Astrocyte of the cerebellum (primary cell): ENCODE results near the gene MAP2.
A peak's percentile ranks its signal among the peaks of the same experiment; 100 is the strongest.

Source experiments
- DNase-seq: peaks from one replicate; pipeline ENCODE4 v3.0.0-alpha.2; 2011; ENCODE audit warnings: low read depth
- H3K4me3 ChIP-seq: 2 replicates; pipeline ENCODE4 v1.5.1; 2011; ENCODE audit warnings: mild to moderate bottlenecking, low read depth, low read length, moderate library complexity
- in situ Hi-C: cut with HindIII; loops from 2 replicates; pipeline ENCODE4 v1.10.0; 2017; ENCODE audit warnings: low sequenced_read_pairs
- TF ChIP-seq, protein P1 (sequence below): IDR thresholded peaks from 2 replicates; pipeline ENCODE4 v1.5.1; 2012; ENCODE audit warnings: low read length, low read depth, moderate library complexity, mild to moderate bottlenecking; ENCODE audit errors: missing control alignments

MAP2 gene

GRCh38 chr2:209423562-209424198, at the start of gene MAP2:
Gene MAP2, plus strand, starts transcription at chr2:209424047. Its CDS starts 229,124 bp downstream, at chr2:209653171.
- H3K4me3 ChIP-seq = peak within 1 kb of the TSS; percentile 85
- TF ChIP-seq, protein P1, sequence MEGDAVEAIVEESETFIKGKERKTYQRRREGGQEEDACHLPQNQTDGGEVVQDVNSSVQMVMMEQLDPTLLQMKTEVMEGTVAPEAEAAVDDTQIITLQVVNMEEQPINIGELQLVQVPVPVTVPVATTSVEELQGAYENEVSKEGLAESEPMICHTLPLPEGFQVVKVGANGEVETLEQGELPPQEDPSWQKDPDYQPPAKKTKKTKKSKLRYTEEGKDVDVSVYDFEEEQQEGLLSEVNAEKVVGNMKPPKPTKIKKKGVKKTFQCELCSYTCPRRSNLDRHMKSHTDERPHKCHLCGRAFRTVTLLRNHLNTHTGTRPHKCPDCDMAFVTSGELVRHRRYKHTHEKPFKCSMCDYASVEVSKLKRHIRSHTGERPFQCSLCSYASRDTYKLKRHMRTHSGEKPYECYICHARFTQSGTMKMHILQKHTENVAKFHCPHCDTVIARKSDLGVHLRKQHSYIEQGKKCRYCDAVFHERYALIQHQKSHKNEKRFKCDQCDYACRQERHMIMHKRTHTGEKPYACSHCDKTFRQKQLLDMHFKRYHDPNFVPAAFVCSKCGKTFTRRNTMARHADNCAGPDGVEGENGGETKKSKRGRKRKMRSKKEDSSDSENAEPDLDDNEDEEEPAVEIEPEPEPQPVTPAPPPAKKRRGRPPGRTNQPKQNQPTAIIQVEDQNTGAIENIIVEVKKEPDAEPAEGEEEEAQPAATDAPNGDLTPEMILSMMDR = peak; percentile 74
- in situ Hi-C loops = loop anchor here (10.0 kb wide), 1 partner anchor 121 kb away; no protein-coding TSS in a partner anchor
- DNase-seq = peak; percentile 59

- TF ChIP-seq, protein P1 = no peak
- in situ Hi-C loops = no loop called here
- DNase-seq = no peak
- no peak overlapping the region for H3K4me3 ChIP-seq
These were observed 47.2 kb upstream of the MAP2 start for GRCh38 chr2:209376686-209377085.

- H3K4me3 ChIP-seq = no peak overlapping the region
- DNase-seq = no peak
- in situ Hi-C loops = no loop called here
- TF ChIP-seq, protein P1 = no peak
These were observed 43.6 kb upstream of the MAP2 start for GRCh38 chr2:209380293-209380692.

DNA sequence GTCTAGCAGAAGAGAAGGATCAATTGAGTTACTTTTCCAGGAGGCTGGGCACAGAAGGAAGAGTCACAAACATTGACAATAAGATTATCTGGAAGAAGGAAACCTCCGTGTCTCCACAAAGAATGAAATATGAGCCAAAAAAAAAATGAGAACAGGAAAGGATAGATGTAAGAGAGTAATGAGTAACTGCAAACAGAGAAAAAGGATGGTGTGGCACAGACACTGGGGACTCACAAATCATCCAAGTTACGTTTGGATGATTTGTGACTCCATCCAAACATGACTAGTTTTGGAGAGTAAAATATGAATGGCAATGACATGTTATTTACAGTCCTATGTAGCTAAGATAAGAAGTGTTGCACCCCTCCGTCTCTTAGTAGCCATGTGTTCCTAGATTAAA, 42.8 kb upstream of the MAP2 start:
- DNase-seq = no peak
- no peak overlapping the region for H3K4me3 ChIP-seq
- in situ Hi-C loops = no loop called here
- TF ChIP-seq, protein P1 = no peak

DNA sequence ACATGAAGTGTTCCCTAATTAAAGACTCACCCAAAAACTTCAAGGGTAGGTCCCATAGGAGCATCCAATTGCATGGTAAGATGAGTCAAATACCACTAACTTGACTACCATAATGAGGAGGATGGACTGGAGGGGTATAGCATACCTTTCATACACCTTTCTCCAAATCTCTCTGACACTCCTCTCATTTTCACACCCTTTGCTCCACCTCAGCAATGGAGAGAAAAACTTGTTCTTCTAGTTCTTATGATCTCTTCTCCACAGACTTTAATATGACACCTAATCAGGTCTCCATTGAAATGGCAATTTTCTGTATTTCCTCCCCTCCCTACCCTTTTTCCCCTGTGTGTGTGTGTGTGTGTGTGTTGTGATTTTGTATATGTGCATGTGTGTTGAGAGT, 41.1 kb upstream of the MAP2 start:
- TF ChIP-seq, protein P1 = no peak
- in situ Hi-C loops = no loop called here
- no peak overlapping the region for H3K4me3 ChIP-seq
- DNase-seq = no peak

GRCh38 chr2:209383212-209383611, 40.6 kb upstream of the MAP2 start:
- TF ChIP-seq, protein P1 = no peak
- peak; percentile 45 for DNase-seq
- in situ Hi-C loops = no loop called here
- H3K4me3 ChIP-seq = no peak overlapping the region

DNA sequence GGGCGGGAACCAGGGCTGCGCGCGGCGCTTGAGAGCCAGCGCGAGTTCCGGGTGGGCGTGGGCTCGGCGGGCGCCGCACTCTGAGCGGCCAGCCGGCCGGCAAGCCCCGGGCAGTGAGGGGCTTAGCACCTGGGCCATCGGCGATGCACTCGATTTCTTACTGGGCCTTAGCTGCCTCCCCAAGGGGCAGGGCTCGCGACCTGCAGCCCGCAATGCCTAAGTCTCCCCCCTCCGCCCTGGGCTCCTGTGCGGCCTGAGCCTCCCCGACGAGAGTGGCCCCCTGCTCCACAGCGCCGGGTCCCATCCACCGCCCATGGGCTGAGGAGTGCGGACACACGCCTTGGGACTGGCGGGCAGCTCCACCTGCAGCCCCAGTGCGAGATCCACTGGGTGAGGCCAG, 36.5 kb upstream of the MAP2 start:
- TF ChIP-seq, protein P1 = no peak
- no peak overlapping the region for H3K4me3 ChIP-seq
- in situ Hi-C loops = no loop called here
- DNase-seq = no peak
